B cell (primary cell): ENCODE data around the gene NKX6-2. TPM values are rescaled to one million over a fixed set of nuclear protein-coding genes. Genes with fewer than 3 reads are reported as not detected.

ENCODE experiments used
- ATAC-seq: fragments of 200-7000 bp; cut with Tn5 transposase; one replicate; pipeline ENCODE4 v1.10.0; 2021; ENCODE audit warnings: low read depth, mild to moderate bottlenecking, moderate number of reproducible peaks, moderate library complexity
- CTCF ChIA-PET: fragments of 350-600 bp; sonication (Branson Sonifier 250); formaldehyde crosslinking; loops from one replicate; lab custom pipeline; 2021; ENCODE audit warnings: antibody characterized with exemption, inconsistent platforms; lab: Charles Lee
- POLR2A ChIA-PET: fragments of 350-600 bp; sonication (Branson Sonifier 250); formaldehyde crosslinking; loops from one replicate; lab custom pipeline; 2021; ENCODE audit warnings: antibody characterized with exemption; lab: Charles Lee
- DNase-seq: peaks from one replicate; pipeline ENCODE4 v3.0.0; 2013
- H2AFZ ChIP-seq: 2 replicates; pipeline ENCODE4 v1.6.1; 2012; ENCODE audit warnings: mild to moderate bottlenecking, low read depth, low read length; ENCODE audit not compliant: insufficient read depth, poor library complexity, severe bottlenecking
- H3K27ac ChIP-seq, 2 donors: 1 replicate in 1 of 2; 2 replicates in 1 of 2; pipeline ENCODE4 v1.5.1; 2012 to 2013; ENCODE audit warnings: low read length in 2 of 2, mild to moderate bottlenecking in 2 of 2, moderate library complexity in 1 of 2
- H3K27me3 ChIP-seq, 4 experiments: fragments of 200-600 bp in 1 of 4; sonication (generic) in 1 of 4; replicated peaks in 1 of 4; 1 replicate in 2 of 4; 2 replicates in 2 of 4; pipeline versions ENCODE4 v1.6.1 to v1.7.0; 2013 to 2016; ENCODE audit warnings: low read length in 3 of 4, mild to moderate bottlenecking in 2 of 4, mixed read lengths in 1 of 4, moderate library complexity in 1 of 4; ENCODE audit not compliant: insufficient read depth in 4 of 4, control insufficient read depth in 3 of 4; ENCODE audit errors: control extremely low read depth in 1 of 4
- H3K36me3 ChIP-seq, 2 experiments: replicated peaks in 1 of 2; 1 replicate in 1 of 2; 2 replicates in 1 of 2; pipeline versions ENCODE4 v1.6.1 to v1.7.1; 2013; ENCODE audit warnings: low read length in 1 of 2; ENCODE audit not compliant: insufficient read depth in 2 of 2, control insufficient read depth in 1 of 2; ENCODE audit errors: control extremely low read depth in 1 of 2, extremely low read depth in 1 of 2
- H3K4me1 ChIP-seq, 2 donors: fragments of 200-600 bp in 1 of 2; sonication (generic) in 1 of 2; 1 replicate in 1 of 2; 2 replicates in 1 of 2; pipeline versions ENCODE4 v1.5.1 to v1.6.1; 2013 to 2017; ENCODE audit warnings: low read length in 2 of 2; ENCODE audit not compliant: control insufficient read depth in 2 of 2, insufficient read depth in 2 of 2
- H3K4me2 ChIP-seq: replicated peaks from 2 replicates; pipeline ENCODE3; 2012; ENCODE audit warnings: mild to moderate bottlenecking, low read depth, low read length; ENCODE audit not compliant: poor library complexity, severe bottlenecking
- H3K4me3 ChIP-seq, 5 experiments: fragments of 200-600 bp in 1 of 5; sonication (generic) in 1 of 5; 1 replicate in 3 of 5; 2 replicates in 2 of 5; pipeline versions ENCODE4 v1.5.1 to v1.7.0; 2011 to 2016; ENCODE audit warnings: low read length in 4 of 5, mild to moderate bottlenecking in 4 of 5, low read depth in 2 of 5, control low read depth in 1 of 5, moderate library complexity in 1 of 5; ENCODE audit not compliant: insufficient read depth in 1 of 5; ENCODE audit errors: control extremely low read depth in 1 of 5, extremely low read depth in 1 of 5
- H3K79me2 ChIP-seq: fragments of 200-600 bp; sonication (generic); one replicate; pipeline ENCODE4 v1.6.0; 2016; ENCODE audit warnings: low read length; ENCODE audit not compliant: control insufficient read depth, insufficient read depth
- H3K9ac ChIP-seq: fragments of 200-600 bp; sonication (generic); 2 replicates; pipeline ENCODE4 v1.6.1; 2017; ENCODE audit warnings: mild to moderate bottlenecking, low read length, moderate library complexity
- H3K9me3 ChIP-seq, 3 donors: one replicate each; pipeline versions ENCODE4 v1.6.1 to v1.7.1; 2013; ENCODE audit warnings: low read length in 2 of 3; ENCODE audit not compliant: control insufficient read depth in 2 of 3, insufficient read depth in 1 of 3; ENCODE audit errors: control extremely low read depth in 1 of 3
- H4K20me1 ChIP-seq: 2 replicates; pipeline ENCODE4 v1.6.0; 2012; ENCODE audit warnings: mild to moderate bottlenecking, low read length; ENCODE audit not compliant: insufficient read depth, control insufficient read depth, poor library complexity, severe bottlenecking
- H3K27ac Mint-ChIP-seq: one replicate; pipeline ENCODE4 v1.8.0; 2021; ENCODE audit warnings: mixed read lengths
- H3K27me3 Mint-ChIP-seq: one replicate; pipeline ENCODE4 v1.8.0; 2021; ENCODE audit warnings: mixed read lengths
- H3K4me1 Mint-ChIP-seq: one replicate; pipeline ENCODE4 v1.8.0; 2021; ENCODE audit warnings: mixed read lengths
- H3K4me3 Mint-ChIP-seq: one replicate; pipeline ENCODE4 v1.8.0; 2021; ENCODE audit warnings: mixed read lengths
- H3K9me3 Mint-ChIP-seq: one replicate; pipeline ENCODE4 v1.8.0; 2022; ENCODE audit warnings: mixed read lengths; ENCODE audit not compliant: insufficient read depth
- EZH2 ChIP-seq: IDR thresholded peaks from 2 replicates; pipeline ENCODE4 v1.6.1; 2012; ENCODE audit warnings: borderline replicate concordance, low read depth, mild to moderate bottlenecking, moderate library complexity, low read length; ENCODE audit not compliant: insufficient read depth, poor library complexity, severe bottlenecking
- WGBS: methylation state at CpG from one replicate; pipeline ENCODE4 v1.1.5; 2013; ENCODE audit warnings: missing lambda C conversion rate; ENCODE audit not compliant: insufficient coverage; 5-methylcytosine and 5-hydroxymethylcytosine counted together
- intact Hi-C: fragments of 100-400 bp; cut with micrococcal nuclease; formaldehyde crosslinking; loops from one replicate; pipeline ENCODE4 v1.10.0; 2022
- polyA plus RNA-seq: library from polyadenylated mRNA; depleted of rRNA; stranded (reverse); fragments of >200 nt; gene quantifications from 2 replicates; pipeline ENCODE4 v1.2.3, GENCODE V29; 2012
- total RNA-seq, 2 donors: library from RNA; stranded (reverse); fragments of 120-200 nt in 1 of 2; gene quantifications; 1 replicate in 1 of 2; 2 replicates in 1 of 2; pipeline versions ENCODE4 v1.2.3 to v1.2.4, GENCODE V29; 2013 to 2022
- TF ChIP-seq, protein P1 (sequence below): fragments of 200-600 bp; IDR thresholded peaks from one replicate; pipeline ENCODE4 v1.8.0; 2022; ENCODE audit warnings: antibody characterized with exemption, mild to moderate bottlenecking

Gene NKX6-2
- total and polyA plus RNA-seq, 2 donors (not counting 1 experiment from before 2014, with no cell fraction given) = not detected

DNA sequence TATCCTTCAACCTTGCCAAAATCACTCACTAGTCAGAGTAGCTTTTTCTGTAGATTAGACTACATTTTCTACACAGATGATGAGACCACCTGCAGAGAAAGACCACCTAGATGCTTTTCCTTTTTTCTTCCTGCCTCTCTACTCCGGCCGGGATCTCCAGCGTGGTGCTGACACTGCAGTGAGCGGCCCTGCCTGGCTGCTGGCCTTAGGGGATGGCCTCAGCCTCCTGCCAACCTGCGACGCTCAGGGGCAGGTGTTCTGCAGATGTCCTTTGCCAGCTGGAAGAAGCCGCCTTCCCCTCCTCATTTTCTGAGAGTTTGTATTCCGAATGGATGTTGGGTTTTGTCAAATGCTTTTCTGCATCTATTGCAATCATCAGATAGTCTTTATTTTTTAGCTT lies 43.5 kb upstream of the NKX6-2 start:
- no peak overlapping the region for H3K9ac ChIP-seq
- H3K27me3 ChIP-seq = no peaks in the 10 kb centered on the region
- Mint-ChIP-seq H3K27me3 (no peaks in the 10 kb centered on the region), H3K4me1 (no peaks in the 10 kb centered on the region), H3K9me3 (no peaks in the 10 kb centered on the region), H3K27ac (no peak overlapping the region), H3K4me3 (no peak overlapping the region)
- no peak overlapping the region for H3K27ac ChIP-seq
- H2AFZ ChIP-seq = no peak overlapping the region
- peaks cover 0 to 17% (median 0%) of the 10 kb centered on the region in 3 donors for H3K9me3 ChIP-seq
- no peak for TF ChIP-seq EZH2
- TF ChIP-seq, protein P1, sequence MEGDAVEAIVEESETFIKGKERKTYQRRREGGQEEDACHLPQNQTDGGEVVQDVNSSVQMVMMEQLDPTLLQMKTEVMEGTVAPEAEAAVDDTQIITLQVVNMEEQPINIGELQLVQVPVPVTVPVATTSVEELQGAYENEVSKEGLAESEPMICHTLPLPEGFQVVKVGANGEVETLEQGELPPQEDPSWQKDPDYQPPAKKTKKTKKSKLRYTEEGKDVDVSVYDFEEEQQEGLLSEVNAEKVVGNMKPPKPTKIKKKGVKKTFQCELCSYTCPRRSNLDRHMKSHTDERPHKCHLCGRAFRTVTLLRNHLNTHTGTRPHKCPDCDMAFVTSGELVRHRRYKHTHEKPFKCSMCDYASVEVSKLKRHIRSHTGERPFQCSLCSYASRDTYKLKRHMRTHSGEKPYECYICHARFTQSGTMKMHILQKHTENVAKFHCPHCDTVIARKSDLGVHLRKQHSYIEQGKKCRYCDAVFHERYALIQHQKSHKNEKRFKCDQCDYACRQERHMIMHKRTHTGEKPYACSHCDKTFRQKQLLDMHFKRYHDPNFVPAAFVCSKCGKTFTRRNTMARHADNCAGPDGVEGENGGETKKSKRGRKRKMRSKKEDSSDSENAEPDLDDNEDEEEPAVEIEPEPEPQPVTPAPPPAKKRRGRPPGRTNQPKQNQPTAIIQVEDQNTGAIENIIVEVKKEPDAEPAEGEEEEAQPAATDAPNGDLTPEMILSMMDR = no peak
- H3K79me2 ChIP-seq = no peaks in the 10 kb centered on the region
- intact Hi-C loops = no loop called here
- no peak overlapping the region for H3K4me2 ChIP-seq
- ATAC-seq (no peak), DNase-seq (no peak)
- no peaks in the 10 kb centered on the region for H3K36me3 ChIP-seq
- ChIA-PET CTCF (interaction anchor here (0.7 kb wide), 2 partner anchors 166 to 1105 kb away, joined by 4 to 6 read pairs; no protein-coding TSS in a partner anchor), POLR2A (no interaction called here)
- H4K20me1 ChIP-seq = no peaks in the 10 kb centered on the region
- 92% methylated on average over 6 of the region's 8 CpGs for WGBS
- H3K4me3 ChIP-seq = no peak overlapping the region
- H3K4me1 ChIP-seq = no peaks in the 10 kb centered on the region

DNA sequence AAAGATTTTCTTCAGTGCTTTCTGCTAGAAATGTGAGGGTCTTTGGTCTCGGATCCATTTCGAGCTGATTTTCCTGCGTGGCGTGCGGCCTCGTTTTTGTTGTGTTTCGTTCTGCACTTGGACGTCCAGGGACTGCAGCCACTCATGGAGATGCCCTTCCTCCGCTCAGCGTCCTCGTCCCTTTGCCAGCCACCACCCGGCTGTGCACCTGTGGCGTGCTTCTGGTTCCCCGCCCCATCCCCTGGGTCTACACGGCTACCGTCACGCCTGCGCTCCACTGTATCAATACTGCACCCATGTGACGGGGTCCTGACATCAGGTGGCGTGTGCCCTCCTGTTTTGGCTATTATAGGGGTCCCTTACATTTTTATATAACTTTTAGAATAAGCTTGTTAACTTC lies 42.7 kb upstream of the NKX6-2 start:
- Mint-ChIP-seq H3K27me3 (no peaks in the 10 kb centered on the region), H3K4me1 (no peaks in the 10 kb centered on the region), H3K4me3 (no peak overlapping the region), H3K9me3 (no peaks in the 10 kb centered on the region), H3K27ac (no peak overlapping the region)
- TF ChIP-seq, protein P1 = no peak
- no peak for TF ChIP-seq EZH2
- Histone ChIP-seq H3K4me3 (no peak overlapping the region), H3K27ac (no peak overlapping the region), H3K4me1 (no peaks in the 10 kb centered on the region), H3K9me3 (peaks cover 0 to 17% (median 0%) of the 10 kb centered on the region in 3 donors), H3K79me2 (no peaks in the 10 kb centered on the region), H2AFZ (no peak overlapping the region), H3K36me3 (no peaks in the 10 kb centered on the region), H4K20me1 (no peaks in the 10 kb centered on the region), H3K9ac (no peak overlapping the region), H3K4me2 (no peak overlapping the region), H3K27me3 (no peaks in the 10 kb centered on the region)
- intact Hi-C loops = no loop called here
- CTCF ChIA-PET = interaction anchor here (0.7 kb wide), 1 partner anchor 1104 kb away, joined by 4 read pairs; no protein-coding TSS in a partner anchor
- DNase-seq = no peak
- POLR2A ChIA-PET = no interaction called here
- WGBS = 97% methylated on average over 18 of the region's 20 CpGs
- no peak for ATAC-seq
